Astrocyte (in vitro differentiated cells and primary cell): ENCODE measurements around the gene ITGAV.

ENCODE experiments used
- EZH2 ChIP-seq: IDR thresholded peaks from 2 replicates; pipeline ENCODE4 v1.6.1; 2012; ENCODE audit warnings: mild to moderate bottlenecking, low read length, inconsistent platforms; ENCODE audit not compliant: insufficient read depth
- TF ChIP-seq, protein P1 (sequence below): IDR thresholded peaks from 2 replicates; pipeline ENCODE4 v1.5.1; 2011; ENCODE audit warnings: low read depth, mild to moderate bottlenecking, inconsistent platforms, low read length, moderate library complexity; ENCODE audit not compliant: insufficient read depth

- TF ChIP-seq, protein P1, sequence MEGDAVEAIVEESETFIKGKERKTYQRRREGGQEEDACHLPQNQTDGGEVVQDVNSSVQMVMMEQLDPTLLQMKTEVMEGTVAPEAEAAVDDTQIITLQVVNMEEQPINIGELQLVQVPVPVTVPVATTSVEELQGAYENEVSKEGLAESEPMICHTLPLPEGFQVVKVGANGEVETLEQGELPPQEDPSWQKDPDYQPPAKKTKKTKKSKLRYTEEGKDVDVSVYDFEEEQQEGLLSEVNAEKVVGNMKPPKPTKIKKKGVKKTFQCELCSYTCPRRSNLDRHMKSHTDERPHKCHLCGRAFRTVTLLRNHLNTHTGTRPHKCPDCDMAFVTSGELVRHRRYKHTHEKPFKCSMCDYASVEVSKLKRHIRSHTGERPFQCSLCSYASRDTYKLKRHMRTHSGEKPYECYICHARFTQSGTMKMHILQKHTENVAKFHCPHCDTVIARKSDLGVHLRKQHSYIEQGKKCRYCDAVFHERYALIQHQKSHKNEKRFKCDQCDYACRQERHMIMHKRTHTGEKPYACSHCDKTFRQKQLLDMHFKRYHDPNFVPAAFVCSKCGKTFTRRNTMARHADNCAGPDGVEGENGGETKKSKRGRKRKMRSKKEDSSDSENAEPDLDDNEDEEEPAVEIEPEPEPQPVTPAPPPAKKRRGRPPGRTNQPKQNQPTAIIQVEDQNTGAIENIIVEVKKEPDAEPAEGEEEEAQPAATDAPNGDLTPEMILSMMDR = no peak
- TF ChIP-seq EZH2 = no peak
Measured at GRCh38 chr2:186575856-186576255, 14.0 kb upstream of the ITGAV start.
